Activated T-helper 1 cell treated with anti-CD3 and anti-CD28 coated beads, Interleukin-12 subunit alpha, Interleukin-12 subunit beta, Interleukin-2, Interleukin-4 antibody, amounts not matched to agents 30 ng/mL and 10 ng/mL and 1 ng/mL, durations not matched to agents 14 hours and 24 hours and 36 hours (primary cell): Measurements from ENCODE around the gene TUBB4B. TPM values are rescaled to one million over a fixed set of nuclear protein-coding genes. Genes with fewer than 3 reads are reported as not detected.

ENCODE experiments used
- DNase-seq: peaks from one replicate; pipeline ENCODE4 v3.0.0; 2021; ENCODE audit warnings: low spot score
- H3K27ac Mint-ChIP-seq: one replicate; pipeline ENCODE4 v1.8.0; 2021; ENCODE audit warnings: mild to moderate bottlenecking, mixed read lengths
- H3K27me3 Mint-ChIP-seq: one replicate; pipeline ENCODE4 v1.8.0; 2022; ENCODE audit warnings: mild to moderate bottlenecking, moderate library complexity, mixed read lengths; ENCODE audit not compliant: insufficient read depth
- H3K36me3 Mint-ChIP-seq: one replicate; pipeline ENCODE4 v1.8.0; 2021; ENCODE audit warnings: low read depth, mixed read lengths
- H3K4me1 Mint-ChIP-seq: one replicate; pipeline ENCODE4 v1.8.0; 2021; ENCODE audit warnings: low read depth, mixed read lengths
- H3K4me3 Mint-ChIP-seq: one replicate; pipeline ENCODE4 v1.8.0; 2021; ENCODE audit warnings: mild to moderate bottlenecking, moderate library complexity, mixed read lengths
- H3K9me3 Mint-ChIP-seq: one replicate; pipeline ENCODE4 v1.8.0; 2021; ENCODE audit warnings: mixed read lengths
- intact Hi-C: fragments of 100-400 bp; cut with micrococcal nuclease; formaldehyde crosslinking; loops from one replicate; pipeline ENCODE4 v1.15.1; 2024
- total RNA-seq: library from RNA; stranded (reverse); gene quantifications from 2 replicates; pipeline ENCODE4 v1.2.3, GENCODE V29; 2022

Gene TUBB4B
- total RNA-seq, 1 donor from 2014 or later: 277 TPM

- intact Hi-C loops: no loop called here
- Mint-ChIP-seq H3K27me3 (no peaks in the 10 kb centered on the region), H3K27ac (no peak overlapping the region), H3K4me1 (peaks cover 15% of the 10 kb centered on the region), H3K9me3 (no peaks in the 10 kb centered on the region), H3K4me3 (no peak overlapping the region), H3K36me3 (peaks cover 13% of the 10 kb centered on the region)
- no peak for DNase-seq
These were observed 31.4 kb downstream of the TUBB4B start for GRCh38 chr9:137272241-137273094.

GRCh38 chr9:137273095-137273490 lies 32.0 kb downstream of the TUBB4B start:
- DNase-seq: no peak
- Mint-ChIP-seq H3K4me1 (peaks cover 15% of the 10 kb centered on the region), H3K27ac (no peak overlapping the region), H3K4me3 (no peak overlapping the region), H3K36me3 (peaks cover 10% of the 10 kb centered on the region), H3K27me3 (no peaks in the 10 kb centered on the region), H3K9me3 (no peaks in the 10 kb centered on the region)
- intact Hi-C loops: no loop called here

GRCh38 chr9:137273611-137274320 lies 32.7 kb downstream of the TUBB4B start:
- peaks cover 6% of the 10 kb centered on the region for H3K36me3 Mint-ChIP-seq
- intact Hi-C loops: no loop called here
- H3K4me1 Mint-ChIP-seq: peaks cover 15% of the 10 kb centered on the region
- H3K4me3 Mint-ChIP-seq: no peak overlapping the region
- DNase-seq: no peak
- no peaks in the 10 kb centered on the region for H3K9me3 Mint-ChIP-seq
- H3K27me3 Mint-ChIP-seq: no peaks in the 10 kb centered on the region
- no peak overlapping the region for H3K27ac Mint-ChIP-seq

GRCh38 chr9:137275203-137275587 lies 34.1 kb downstream of the TUBB4B start:
- DNase-seq: no peak
- Mint-ChIP-seq H3K4me3 (peak overlapping the region; percentile 59), H3K27ac (no peak overlapping the region), H3K4me1 (peaks cover 15% of the 10 kb centered on the region), H3K9me3 (no peaks in the 10 kb centered on the region), H3K36me3 (peaks cover 6% of the 10 kb centered on the region), H3K27me3 (no peaks in the 10 kb centered on the region)
- intact Hi-C loops: no loop called here

- intact Hi-C loops: no loop called here
- H3K4me1 Mint-ChIP-seq: peaks cover 15% of the 10 kb centered on the region
- no peak for DNase-seq
- H3K27me3 Mint-ChIP-seq: no peaks in the 10 kb centered on the region
- peak overlapping the region; percentile 67 for H3K27ac Mint-ChIP-seq
- H3K9me3 Mint-ChIP-seq: no peaks in the 10 kb centered on the region
- peak overlapping the region; percentile 59 for H3K4me3 Mint-ChIP-seq
- H3K36me3 Mint-ChIP-seq: peaks cover 6% of the 10 kb centered on the region
These were observed 34.7 kb downstream of the TUBB4B start for GRCh38 chr9:137275588-137276472.

GRCh38 chr9:137276473-137277328 lies 35.6 kb downstream of the TUBB4B start:
- intact Hi-C loops: no loop called here
- Mint-ChIP-seq H3K4me3 (peak overlapping the region; percentile 70), H3K4me1 (peaks cover 10% of the 10 kb centered on the region), H3K9me3 (no peaks in the 10 kb centered on the region), H3K36me3 (peaks cover 2% of the 10 kb centered on the region), H3K27me3 (no peaks in the 10 kb centered on the region), H3K27ac (peak overlapping the region; percentile 23)
- DNase-seq: no peak

- no peaks in the 10 kb centered on the region for H3K27me3 Mint-ChIP-seq
- no peaks in the 10 kb centered on the region for H3K9me3 Mint-ChIP-seq
- intact Hi-C loops: no loop called here
- H3K4me3 Mint-ChIP-seq: peak within 1 kb of the TSS; percentile 91
- H3K4me1 Mint-ChIP-seq: peaks cover 11% of the 10 kb centered on the region
- DNase-seq: peak; percentile 34
- H3K27ac Mint-ChIP-seq: peak within 1 kb of the TSS; percentile 79
- H3K36me3 Mint-ChIP-seq: peaks cover 5% of the 10 kb centered on the region
These were observed 36.4 kb downstream of the TUBB4B start, which contains the start of gene TOR4A for GRCh38 chr9:137277329-137278041. Gene TOR4A, plus strand, starts transcription at chr9:137277726. Its CDS starts 964 bp downstream, at chr9:137278690.

- H3K9me3 Mint-ChIP-seq: no peaks in the 10 kb centered on the region
- H3K4me3 Mint-ChIP-seq: peak overlapping the region; percentile 91
- peaks cover 7% of the 10 kb centered on the region for H3K36me3 Mint-ChIP-seq
- H3K27ac Mint-ChIP-seq: peak overlapping the region; percentile 79
- no peak for DNase-seq
- intact Hi-C loops: no loop called here
- peaks cover 14% of the 10 kb centered on the region for H3K4me1 Mint-ChIP-seq
- no peaks in the 10 kb centered on the region for H3K27me3 Mint-ChIP-seq
These were observed 37.1 kb downstream of the TUBB4B start for GRCh38 chr9:137278061-137278701.

GRCh38 chr9:137278721-137279711 lies 37.9 kb downstream of the TUBB4B start:
- Mint-ChIP-seq H3K27ac (no peak overlapping the region), H3K4me1 (peaks cover 14% of the 10 kb centered on the region)

GRCh38 chr9:137279741-137280473 lies 38.8 kb downstream of the TUBB4B start:
- Mint-ChIP-seq H3K4me3 (no peak overlapping the region), H3K4me1 (peaks cover 14% of the 10 kb centered on the region), H3K27ac (no peak overlapping the region), H3K9me3 (no peaks in the 10 kb centered on the region), H3K36me3 (peaks cover 7% of the 10 kb centered on the region), H3K27me3 (no peaks in the 10 kb centered on the region)
- DNase-seq: no peak
- intact Hi-C loops: no loop called here

More at GRCh38 chr9:137278721-137279711, 37.9 kb downstream of the TUBB4B start:
- H3K9me3 Mint-ChIP-seq: no peaks in the 10 kb centered on the region
- no peak overlapping the region for H3K4me3 Mint-ChIP-seq
- H3K36me3 Mint-ChIP-seq: peaks cover 7% of the 10 kb centered on the region
- intact Hi-C loops: no loop called here
- no peaks in the 10 kb centered on the region for H3K27me3 Mint-ChIP-seq
- no peak for DNase-seq
